Mesenchymal stem cell (in vitro differentiated cells and primary cell): Measurements from ENCODE around the gene OR1J4.

Source experiments
- DNase-seq: peaks from one replicate; pipeline ENCODE4 v3.0.0-alpha.2; 2013
- H2AFZ ChIP-seq: one replicate; pipeline ENCODE4 v1.6.1; 2013; ENCODE audit warnings: low read depth, mild to moderate bottlenecking, control low read depth, inconsistent platforms, low read length, moderate library complexity
- H2AK5ac ChIP-seq: 2 replicates; pipeline ENCODE4 v1.6.1; 2013; ENCODE audit warnings: low read length, moderate library complexity, mild to moderate bottlenecking, inconsistent platforms; ENCODE audit not compliant: severe bottlenecking
- H2BK120ac ChIP-seq: one replicate; pipeline ENCODE4 v1.6.1; 2013; ENCODE audit warnings: low read depth, mild to moderate bottlenecking, inconsistent platforms, low read length, moderate library complexity
- H2BK12ac ChIP-seq, 2 experiments: one replicate each; pipeline ENCODE4 v1.6.1; 2013; ENCODE audit warnings: inconsistent platforms in 2 of 2, low read length in 2 of 2, mild to moderate bottlenecking in 2 of 2, moderate library complexity in 2 of 2, control low read depth in 1 of 2
- H2BK15ac ChIP-seq: one replicate; pipeline ENCODE4 v1.6.1; 2013; ENCODE audit warnings: mild to moderate bottlenecking, low read depth, inconsistent platforms; ENCODE audit not compliant: poor library complexity, severe bottlenecking
- H2BK5ac ChIP-seq: 2 replicates; pipeline ENCODE4 v1.6.1; 2013; ENCODE audit warnings: low read depth, mild to moderate bottlenecking, low read length, control low read depth, inconsistent platforms; ENCODE audit not compliant: poor library complexity, severe bottlenecking
- H3K14ac ChIP-seq, 2 experiments: one replicate each; pipeline ENCODE4 v1.6.1; 2013; ENCODE audit warnings: inconsistent platforms in 2 of 2, low read length in 2 of 2, control low read depth in 1 of 2, mild to moderate bottlenecking in 1 of 2, moderate library complexity in 1 of 2
- H3K18ac ChIP-seq, 2 experiments: one replicate each; pipeline ENCODE4 v1.6.1; 2013; ENCODE audit warnings: inconsistent platforms in 2 of 2, low read length in 2 of 2, control low read depth in 1 of 2, low read depth in 1 of 2, mild to moderate bottlenecking in 1 of 2
- H3K23ac ChIP-seq, 2 experiments: one replicate each; pipeline ENCODE4 v1.6.1; 2013; ENCODE audit warnings: inconsistent platforms in 2 of 2, low read length in 2 of 2, mild to moderate bottlenecking in 2 of 2, moderate library complexity in 2 of 2, control low read depth in 1 of 2
- H3K27ac ChIP-seq: 2 replicates; pipeline ENCODE4 v1.5.1; 2013; ENCODE audit warnings: mild to moderate bottlenecking, moderate library complexity, low read length, control low read depth, inconsistent platforms; ENCODE audit not compliant: poor library complexity, severe bottlenecking
- H3K27me3 ChIP-seq, 2 experiments: 2 replicates each; pipeline versions ENCODE4 v1.6.1 to v1.7.0; 2013; ENCODE audit warnings: low read length in 2 of 2, mild to moderate bottlenecking in 2 of 2, moderate library complexity in 2 of 2, control low read depth in 1 of 2, inconsistent platforms in 1 of 2; ENCODE audit not compliant: control insufficient read depth in 1 of 2, insufficient read depth in 1 of 2
- H3K36me3 ChIP-seq, 2 experiments: 2 replicates each; pipeline versions ENCODE4 v1.6.1 to v1.7.0; 2013; ENCODE audit warnings: low read length in 2 of 2, control low read depth in 1 of 2, inconsistent platforms in 1 of 2, low read depth in 1 of 2, mild to moderate bottlenecking in 1 of 2; ENCODE audit not compliant: insufficient read depth in 2 of 2, control insufficient read depth in 1 of 2
- H3K4ac ChIP-seq, 2 experiments: one replicate each; pipeline ENCODE4 v1.6.1; 2013; ENCODE audit warnings: inconsistent platforms in 2 of 2, low read length in 2 of 2, mild to moderate bottlenecking in 2 of 2, moderate library complexity in 2 of 2, control low read depth in 1 of 2, low read depth in 1 of 2
- H3K4me1 ChIP-seq: 2 replicates; pipeline ENCODE4 v1.6.1; 2013; ENCODE audit warnings: low read depth, low read length, control low read depth; ENCODE audit not compliant: control insufficient read depth, insufficient read depth
- H3K4me2 ChIP-seq: 2 replicates; pipeline ENCODE4 v1.6.1; 2013; ENCODE audit warnings: low read length, mild to moderate bottlenecking, inconsistent platforms; ENCODE audit not compliant: poor library complexity, severe bottlenecking
- H3K4me3 ChIP-seq, 2 experiments: 2 replicates each; pipeline versions ENCODE4 v1.5.1 to v1.7.0; 2013; ENCODE audit warnings: low read length in 2 of 2, mild to moderate bottlenecking in 2 of 2, control low read depth in 1 of 2, low read depth in 1 of 2; ENCODE audit not compliant: insufficient read depth in 1 of 2
- H3K79me1 ChIP-seq: replicated peaks from 2 replicates; pipeline ENCODE4 v1.6.1; 2013; ENCODE audit warnings: mild to moderate bottlenecking, control low read depth, low read length, inconsistent platforms; ENCODE audit not compliant: poor library complexity, severe bottlenecking
- H3K9ac ChIP-seq: 2 replicates; pipeline ENCODE4 v1.7.0; 2013; ENCODE audit warnings: mild to moderate bottlenecking, low read length, moderate library complexity
- H3K9me3 ChIP-seq: 2 replicates; pipeline ENCODE4 v1.7.0; 2013; ENCODE audit warnings: mild to moderate bottlenecking, low read length; ENCODE audit not compliant: control insufficient read depth
- H4K8ac ChIP-seq: one replicate; pipeline ENCODE4 v1.6.1; 2013; ENCODE audit warnings: inconsistent platforms, mild to moderate bottlenecking, low read length, moderate library complexity
- H4K91ac ChIP-seq: one replicate; pipeline ENCODE4 v1.6.1; 2013; ENCODE audit warnings: mild to moderate bottlenecking, low read length, inconsistent platforms
- WGBS: methylation state at CpG from one replicate; pipeline ENCODE4 v1.1.7; 2013; ENCODE audit warnings: mixed read lengths; 5-methylcytosine and 5-hydroxymethylcytosine counted together

OR1J4 gene

GRCh38 chr9:122477826-122478225 lies 41.1 kb upstream of the OR1J4 start, which contains the start of gene OR1J1:
TSS of gene OR1J1 (minus strand) at chr9:122477926. CDS start at chr9:122477926, 0 bp downstream.
- no peak within 1 kb of the TSS for H4K91ac ChIP-seq
- no peak within 1 kb of the TSS for H3K4ac ChIP-seq
- no peak within 1 kb of the TSS for H2AFZ ChIP-seq
- no peak for DNase-seq
- H2BK5ac ChIP-seq: no peak within 1 kb of the TSS
- H3K4me2 ChIP-seq: no peak within 1 kb of the TSS
- no peaks in the 10 kb centered on the region for H3K9me3 ChIP-seq
- H3K27ac ChIP-seq: no peak within 1 kb of the TSS
- H3K23ac ChIP-seq: no peak within 1 kb of the TSS
- no peak within 1 kb of the TSS for H2BK12ac ChIP-seq
- H3K27me3 ChIP-seq: peaks cover 0 to 22% of the 10 kb centered on the region in 2 experiments
- no peak within 1 kb of the TSS for H3K18ac ChIP-seq
- H2BK15ac ChIP-seq: no peak within 1 kb of the TSS
- no peak within 1 kb of the TSS for H3K14ac ChIP-seq
- H3K36me3 ChIP-seq: no peaks in the 10 kb centered on the region
- no peak within 1 kb of the TSS for H4K8ac ChIP-seq
- no peaks in the 10 kb centered on the region for H3K4me1 ChIP-seq
- H2BK120ac ChIP-seq: no peak within 1 kb of the TSS
- H2AK5ac ChIP-seq: no peak within 1 kb of the TSS
- no peak within 1 kb of the TSS for H3K4me3 ChIP-seq
- H3K9ac ChIP-seq: no peak within 1 kb of the TSS
- 85% methylated on average over 5 of the region's 6 CpGs for WGBS
- H3K79me1 ChIP-seq: no peaks in the 10 kb centered on the region

- H3K23ac ChIP-seq: no peak overlapping the region
- no peak overlapping the region for H3K27ac ChIP-seq
- H3K27me3 ChIP-seq: peaks cover 0 to 15% of the 10 kb centered on the region in 2 experiments
- H2BK12ac ChIP-seq: no peak overlapping the region
- DNase-seq: no peak
- no peak overlapping the region for H2BK5ac ChIP-seq
- no peak overlapping the region for H2AFZ ChIP-seq
- no peak overlapping the region for H3K14ac ChIP-seq
- H3K4me2 ChIP-seq: no peak overlapping the region
- H3K79me1 ChIP-seq: no peaks in the 10 kb centered on the region
- H3K18ac ChIP-seq: no peak overlapping the region
- no peak overlapping the region for H3K4me3 ChIP-seq
- H2BK15ac ChIP-seq: no peak overlapping the region
- H2AK5ac ChIP-seq: no peak overlapping the region
- no peak overlapping the region for H3K9ac ChIP-seq
- no peaks in the 10 kb centered on the region for H3K9me3 ChIP-seq
- WGBS: 83% methylated on average over 4 of the region's 5 CpGs
- no peak overlapping the region for H4K8ac ChIP-seq
- no peaks in the 10 kb centered on the region for H3K4me1 ChIP-seq
- no peak overlapping the region for H4K91ac ChIP-seq
- no peak overlapping the region for H3K4ac ChIP-seq
- H2BK120ac ChIP-seq: no peak overlapping the region
- H3K36me3 ChIP-seq: no peaks in the 10 kb centered on the region
These were observed 39.9 kb upstream of the OR1J4 start for GRCh38 chr9:122479062-122479461.

GRCh38 chr9:122498883-122499288 lies 20.1 kb upstream of the OR1J4 start:
- DNase-seq: peak; percentile 27
- Histone ChIP-seq H3K36me3 (no peaks in the 10 kb centered on the region), H2BK15ac (no peak overlapping the region), H2BK120ac (no peak overlapping the region), H4K91ac (no peak overlapping the region), H2BK12ac (no peak overlapping the region), H3K79me1 (no peaks in the 10 kb centered on the region), H3K14ac (no peak overlapping the region), H3K27me3 (peaks cover 0 to 24% of the 10 kb centered on the region in 2 experiments), H2AFZ (no peak overlapping the region), H2AK5ac (no peak overlapping the region), H3K18ac (no peak overlapping the region), H3K27ac (no peak overlapping the region), H3K4ac (no peak overlapping the region), H3K4me3 (no peak overlapping the region), H3K23ac (no peak overlapping the region), H3K9ac (no peak overlapping the region), H4K8ac (no peak overlapping the region), H3K9me3 (peaks cover 7% of the 10 kb centered on the region), H2BK5ac (no peak overlapping the region), H3K4me1 (no peaks in the 10 kb centered on the region), H3K4me2 (no peak overlapping the region)
- WGBS: 55% methylated on average over 2 of the region's 2 CpGs

- no peak overlapping the region for H2BK12ac ChIP-seq
- no peak overlapping the region for H3K4ac ChIP-seq
- no peak overlapping the region for H2AFZ ChIP-seq
- no peaks in the 10 kb centered on the region for H3K79me1 ChIP-seq
- no peaks in the 10 kb centered on the region for H3K36me3 ChIP-seq
- H3K9ac ChIP-seq: no peak overlapping the region
- no peaks in the 10 kb centered on the region for H3K4me1 ChIP-seq
- no peak overlapping the region for H3K18ac ChIP-seq
- H4K91ac ChIP-seq: no peak overlapping the region
- H3K23ac ChIP-seq: no peak overlapping the region
- no peak overlapping the region for H3K27ac ChIP-seq
- WGBS: 50% methylated on average over 2 of the region's 2 CpGs
- H2BK5ac ChIP-seq: no peak overlapping the region
- no peak overlapping the region for H3K4me2 ChIP-seq
- no peaks in the 10 kb centered on the region for H3K9me3 ChIP-seq
- DNase-seq: no peak
- peaks cover 0 to 31% of the 10 kb centered on the region in 2 experiments for H3K27me3 ChIP-seq
- no peak overlapping the region for H2BK120ac ChIP-seq
- H3K4me3 ChIP-seq: no peak overlapping the region
- no peak overlapping the region for H4K8ac ChIP-seq
- no peak overlapping the region for H2AK5ac ChIP-seq
- H3K14ac ChIP-seq: no peak overlapping the region
- no peak overlapping the region for H2BK15ac ChIP-seq
These were observed 12.0 kb upstream of the OR1J4 start for GRCh38 chr9:122506964-122507363.
